HG02678 (cell line): Measurements from ENCODE around the gene MAP3K12.
"Not testable (repeated sequence)": the region's sequence is repeated elsewhere in the genome, so short reads cannot be mapped to it uniquely, and the experiment has no call there.

ENCODE experiments used
- ATAC-seq: cut with Tn5 transposase; IDR thresholded peaks from one replicate; pipeline ENCODE4 v1.9.1; 2021; ENCODE audit warnings: mild to moderate bottlenecking, moderate library complexity; ENCODE audit not compliant: unreplicated experiment

MAP3K12 gene

GRCh38 chr12:53492830-53493609 lies 6.2 kb downstream of the MAP3K12 start:
- peak; percentile 98 for ATAC-seq

DNA sequence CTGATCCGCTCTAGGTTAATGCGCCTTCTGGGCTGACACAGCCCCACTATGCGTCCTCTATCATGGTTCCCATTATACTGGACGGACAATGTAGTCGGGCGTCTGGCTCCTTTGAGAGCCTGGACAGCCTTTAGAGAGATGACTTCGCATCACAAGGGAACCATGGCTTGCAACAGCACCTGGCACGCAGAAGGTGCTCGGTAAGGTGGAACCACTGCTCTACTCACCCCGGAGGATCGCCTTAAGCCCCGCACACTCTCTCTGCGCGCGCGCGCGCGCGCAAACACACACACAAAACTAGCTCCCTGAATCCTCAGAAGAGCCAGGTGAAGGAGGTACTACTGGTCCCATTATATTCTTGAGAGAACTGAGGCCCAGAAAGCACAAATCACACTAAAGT lies 7.1 kb downstream of the MAP3K12 start:
- no peak for ATAC-seq

- no peak for ATAC-seq
Measured at GRCh38 chr12:53489242-53489864, 9.9 kb downstream of the MAP3K12 start.

- no peak for ATAC-seq
Measured at GRCh38 chr12:53486736-53487487, 12.3 kb downstream of the MAP3K12 start.

DNA sequence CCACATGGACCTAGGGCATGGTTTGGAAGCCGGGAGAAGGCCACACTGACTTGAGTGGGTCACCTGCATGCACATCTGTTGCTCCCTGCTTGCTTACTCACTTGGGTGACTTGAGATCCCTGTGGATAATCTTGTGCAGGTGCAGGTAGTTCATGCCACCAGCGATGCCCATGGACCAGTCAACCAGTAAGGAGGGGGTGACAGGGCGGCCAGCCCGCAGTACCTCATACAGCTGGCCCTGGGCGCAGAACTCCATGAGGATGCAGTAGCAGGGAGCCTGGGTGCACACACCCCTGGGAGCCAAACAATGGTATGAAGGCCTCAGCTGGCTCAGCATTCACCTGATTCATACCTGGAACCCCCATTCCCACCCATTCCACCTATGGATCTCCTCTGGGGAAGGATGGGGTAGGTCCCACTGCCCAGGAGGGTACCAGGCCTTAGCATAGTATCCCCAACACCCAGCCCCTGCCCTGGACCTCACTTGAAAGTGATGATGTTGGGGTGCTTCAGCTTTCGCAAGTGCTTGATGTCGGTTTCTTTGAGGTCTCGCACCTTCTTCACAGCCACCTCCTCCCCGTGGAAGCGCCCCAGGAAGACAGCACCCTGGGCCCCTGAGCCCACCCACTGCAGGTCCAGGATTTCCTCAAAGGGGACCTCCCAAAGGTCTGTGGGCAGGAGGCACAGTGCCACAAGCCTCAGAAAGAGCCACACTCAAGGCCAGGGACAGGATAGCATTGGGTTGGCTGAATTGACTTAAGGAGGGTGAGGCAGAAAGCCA lies 13.1 kb downstream of the MAP3K12 start:
- ATAC-seq: no peak

DNA sequence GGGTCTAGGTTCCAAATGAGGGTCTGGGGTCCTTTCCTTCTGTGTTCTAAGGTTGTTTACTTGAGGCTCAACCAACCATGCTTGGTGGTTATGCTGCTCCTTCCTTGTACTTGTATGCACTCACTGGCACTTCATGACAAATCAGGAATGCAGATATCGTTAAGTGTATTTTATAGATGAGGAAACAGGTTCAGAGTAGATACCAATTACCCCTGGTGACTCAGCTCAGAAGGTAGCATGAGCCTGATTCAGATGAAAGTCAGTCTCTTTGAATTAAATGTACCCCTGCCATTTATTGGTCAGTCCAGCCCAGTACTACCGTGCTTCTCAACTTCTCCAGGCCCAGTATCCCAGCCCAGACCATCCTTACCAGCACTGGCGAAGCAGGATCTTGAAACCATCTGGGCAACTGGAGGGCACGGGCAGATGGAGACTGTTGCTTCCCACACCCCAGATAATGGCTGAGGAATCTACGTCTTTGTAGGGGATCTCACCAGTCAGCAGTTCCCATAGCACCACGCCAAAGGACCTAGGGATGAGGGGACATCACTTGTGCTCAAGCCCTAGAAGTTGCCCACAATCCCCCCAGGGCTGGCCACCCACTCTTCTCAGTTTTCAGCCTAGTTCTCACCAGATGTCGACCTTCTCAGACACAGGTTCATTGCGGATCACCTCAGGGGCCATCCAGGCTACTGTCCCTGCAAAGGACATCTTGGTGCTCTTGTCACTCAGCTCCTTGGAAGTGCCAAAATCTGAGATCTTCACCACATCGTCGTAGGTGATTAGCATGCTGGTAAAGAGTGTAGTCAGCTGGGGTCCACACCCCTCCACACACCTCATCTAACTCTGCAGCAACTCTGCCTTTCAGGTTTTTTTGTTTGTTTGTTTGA lies 14.3 kb downstream of the MAP3K12 start:
- ATAC-seq: no peak

GRCh38 chr12:53483979-53484377 lies 15.3 kb downstream of the MAP3K12 start:
- ATAC-seq: no peak

GRCh38 chr12:53483225-53483978 lies 15.9 kb downstream of the MAP3K12 start:
- no peak for ATAC-seq

- ATAC-seq: no peak
Measured at GRCh38 chr12:53482626-53483168, 16.6 kb downstream of the MAP3K12 start.

- no peak for ATAC-seq
Measured at GRCh38 chr12:53481939-53482586, 17.2 kb downstream of the MAP3K12 start.

GRCh38 chr12:53481458-53481857 lies 17.8 kb downstream of the MAP3K12 start:
- ATAC-seq: not testable (repeated sequence)

DNA sequence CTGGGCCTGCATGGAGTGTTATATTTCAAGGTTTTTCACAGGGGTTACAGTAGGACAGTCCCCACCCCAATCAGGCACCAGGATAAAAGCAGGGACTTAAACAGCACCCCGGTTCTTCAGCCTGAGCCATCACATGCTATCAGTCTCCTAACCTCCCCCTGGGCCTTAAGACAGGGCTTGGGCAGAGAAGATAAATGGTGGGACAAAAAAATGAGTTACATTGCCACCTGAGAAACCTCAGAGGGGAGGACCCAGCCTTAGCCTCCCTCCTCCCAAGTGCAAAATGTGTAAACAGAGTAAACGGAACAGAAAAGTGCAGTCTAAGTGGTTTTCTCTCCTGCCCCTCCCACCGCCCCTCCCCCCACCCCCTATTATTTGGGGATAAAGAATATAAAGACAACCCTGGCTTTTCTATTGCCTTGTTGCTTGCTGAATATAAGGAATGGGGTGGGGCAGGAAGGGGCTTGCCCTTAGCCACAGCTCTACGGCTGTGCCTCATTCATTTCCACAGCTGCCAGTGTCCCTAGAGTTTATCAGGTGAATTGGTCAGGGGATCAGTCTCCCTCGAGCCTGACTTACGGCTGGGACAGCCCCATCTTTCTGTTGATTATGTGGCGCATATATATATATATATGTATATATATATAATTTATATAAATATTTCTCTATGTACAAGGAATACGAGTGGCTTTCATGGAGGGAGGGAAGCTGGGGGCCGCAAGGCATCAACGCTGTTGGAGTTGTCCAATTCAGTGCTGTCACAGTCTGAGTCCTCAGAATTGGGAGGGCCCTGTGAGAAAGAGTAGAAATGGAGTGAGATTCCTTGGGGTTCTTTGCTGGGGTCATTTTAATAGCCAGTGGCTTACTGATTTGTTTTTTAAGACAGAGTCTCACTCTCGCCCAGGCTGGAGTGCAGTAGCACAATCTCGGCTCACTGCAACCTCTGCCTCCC lies 18.5 kb downstream of the MAP3K12 start:
- ATAC-seq: no peak

- no peak for ATAC-seq
Measured at GRCh38 chr12:53479331-53479730, 19.9 kb downstream of the MAP3K12 start.

- no peak for ATAC-seq
Measured at GRCh38 chr12:53478865-53479264, 20.4 kb downstream of the MAP3K12 start.

- no peak for ATAC-seq
Measured at GRCh38 chr12:53476769-53477209, 22.5 kb downstream of the MAP3K12 start.

- ATAC-seq: no peak
Measured at GRCh38 chr12:53474819-53475218, 24.4 kb downstream of the MAP3K12 start.

DNA sequence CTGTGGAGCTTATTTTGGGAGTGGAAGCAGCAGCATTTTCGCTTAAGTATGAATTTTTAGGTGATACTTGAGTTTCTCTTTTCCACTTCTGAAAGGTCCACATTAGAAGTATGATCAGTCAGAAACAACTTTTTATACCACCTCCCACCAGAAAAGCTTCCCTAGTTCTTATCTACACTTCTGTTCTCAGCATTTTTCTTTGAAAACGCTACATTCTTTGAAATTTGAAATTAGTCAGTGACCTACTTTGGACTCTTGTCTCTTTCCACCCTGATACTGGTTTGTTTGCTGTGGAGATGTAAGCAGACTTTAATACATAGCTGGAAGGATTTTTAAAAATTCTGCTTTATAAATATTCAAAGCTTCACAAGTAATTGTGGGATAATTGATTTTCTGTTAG lies 25.2 kb downstream of the MAP3K12 start:
- ATAC-seq: no peak
